Common myeloid progenitor, CD34-positive (primary cell): ENCODE measurements around the gene LY6G6F.

Experiments used
- CTCF ChIA-PET: fragments of 350-600 bp; sonication (Branson Sonifier 250); formaldehyde crosslinking; loops from one replicate; lab custom pipeline; 2021; ENCODE audit warnings: antibody characterized with exemption; lab: Charles Lee
- POLR2A ChIA-PET: fragments of 350-600 bp; sonication (Branson Sonifier 250); formaldehyde crosslinking; loops from one replicate; lab custom pipeline; 2021; ENCODE audit warnings: antibody characterized with exemption; lab: Charles Lee
- DNase-seq, 3 donors: peaks; one replicate each; pipeline versions ENCODE4 v3.0.0 to v3.0.0-alpha.2; 2013
- H3K27ac ChIP-seq, 2 experiments: 1 replicate in 1 of 2; 2 replicates in 1 of 2; pipeline ENCODE4 v1.7.0; 2013; ENCODE audit warnings: inconsistent platforms in 2 of 2, low read length in 2 of 2, mild to moderate bottlenecking in 2 of 2, low read depth in 1 of 2, moderate library complexity in 1 of 2; ENCODE audit not compliant: severe bottlenecking in 2 of 2, insufficient read depth in 1 of 2, poor library complexity in 1 of 2
- H3K27me3 ChIP-seq, 5 experiments: replicated peaks in 2 of 5; 1 replicate in 3 of 5; 2 replicates in 2 of 5; pipeline versions ENCODE4 v1.6.1 to v1.7.0; 2013; ENCODE audit warnings: low read length in 4 of 5, mild to moderate bottlenecking in 2 of 5, moderate library complexity in 2 of 5, inconsistent platforms in 1 of 5; ENCODE audit not compliant: insufficient read depth in 5 of 5, control insufficient read depth in 4 of 5
- H3K36me3 ChIP-seq, 4 experiments: 1 replicate in 2 of 4; 2 replicates in 2 of 4; pipeline versions ENCODE4 v1.6.1 to v1.7.0; 2013; ENCODE audit warnings: low read length in 3 of 4, control low read depth in 1 of 4, mild to moderate bottlenecking in 1 of 4; ENCODE audit not compliant: control insufficient read depth in 4 of 4, insufficient read depth in 4 of 4
- H3K4me1 ChIP-seq, 4 experiments: 1 replicate in 3 of 4; 2 replicates in 1 of 4; pipeline versions ENCODE4 v1.6.1 to v1.7.1; 2013; ENCODE audit warnings: low read length in 3 of 4, mild to moderate bottlenecking in 3 of 4, control low read depth in 1 of 4, inconsistent platforms in 1 of 4, moderate library complexity in 1 of 4; ENCODE audit not compliant: control insufficient read depth in 4 of 4, insufficient read depth in 4 of 4; ENCODE audit errors: control extremely low read depth in 1 of 4
- H3K4me3 ChIP-seq, 7 experiments: 1 replicate in 4 of 7; 2 replicates in 3 of 7; pipeline versions ENCODE4 v1.5.1 to v1.7.0; 2013; ENCODE audit warnings: mild to moderate bottlenecking in 7 of 7, low read length in 6 of 7, moderate library complexity in 6 of 7, inconsistent platforms in 2 of 7, low read depth in 2 of 7, control low read depth in 1 of 7; ENCODE audit not compliant: insufficient read depth in 4 of 7, control insufficient read depth in 1 of 7; ENCODE audit errors: extremely low read depth in 1 of 7
- H3K9me3 ChIP-seq, 5 experiments: 1 replicate in 4 of 5; 2 replicates in 1 of 5; pipeline versions ENCODE4 v1.6.1 to v1.7.1; 2013; ENCODE audit warnings: low read length in 4 of 5, mild to moderate bottlenecking in 2 of 5, inconsistent platforms in 1 of 5, low read depth in 1 of 5, moderate library complexity in 1 of 5; ENCODE audit not compliant: control insufficient read depth in 4 of 5, insufficient read depth in 2 of 5; ENCODE audit errors: control extremely low read depth in 1 of 5
- WGBS: methylation state at CpG from one replicate; pipeline ENCODE4 v1.1.5; 2013; ENCODE audit not compliant: insufficient coverage; 5-methylcytosine and 5-hydroxymethylcytosine counted together

Gene LY6G6F

GRCh38 chr6:31737315-31737990 lies 30.8 kb downstream of the LY6G6F start:
- H3K36me3 ChIP-seq, result peaks cover 4 to 26% (median 22%) of the 10 kb centered on the region in 4 experiments
- POLR2A ChIA-PET, result interaction anchor here (0.5 to 4.0 kb wide), 20 partner anchors 7 to 1221 kb away, joined by 3 to 53 read pairs (median 5); partner anchors contain the start of genes ABHD16A, BAG6, C6orf47 and CSNK2B
- CTCF ChIA-PET, result interaction anchor here (0.9 to 19.7 kb wide), 12 partner anchors 9 to 222 kb away, joined by 3 to 268 read pairs (median 8); partner anchors contain the start of genes DDAH2, HSPA1A, HSPA1B and HSPA1L

GRCh38 chr6:31737991-31738979 lies 31.6 kb downstream of the LY6G6F start:
- Histone ChIP-seq H3K4me1 (peaks cover 22 to 71% (median 60%) of the 10 kb centered on the region in 4 experiments), H3K4me3 (peak overlapping the region; percentile 2 to 100 (median 96))

More at GRCh38 chr6:31737315-31737990, 30.8 kb downstream of the LY6G6F start:
- peak overlapping the region in 6 of 7 experiments; percentile 92 to 100 (median 96) for H3K4me3 ChIP-seq
- 0% methylated on average over 4 of the region's 7 CpGs for WGBS
- H3K27me3 ChIP-seq, result no peaks in the 10 kb centered on the region
- peak overlapping the region; percentile 99 for H3K27ac ChIP-seq
- DNase-seq, result peak; percentile 59 to 90 (median 84)
- peaks cover 22 to 74% (median 62%) of the 10 kb centered on the region in 4 experiments for H3K4me1 ChIP-seq
- no peaks in the 10 kb centered on the region for H3K9me3 ChIP-seq

GRCh38 chr6:31739639-31740396 lies 33.2 kb downstream of the LY6G6F start, which contains the start of gene MSH5:
MSH5 (plus strand) TSS chr6:31740005; CDS start chr6:31740467, 462 bp downstream.
- Histone ChIP-seq H3K27me3 (no peaks in the 10 kb centered on the region), H3K9me3 (no peaks in the 10 kb centered on the region), H3K4me3 (peak within 1 kb of the TSS; percentile 71 to 100 (median 75)), H3K27ac (peak within 1 kb of the TSS; percentile 99), H3K36me3 (peaks cover 2 to 28% (median 18%) of the 10 kb centered on the region in 4 experiments), H3K4me1 (peaks cover 15 to 56% (median 44%) of the 10 kb centered on the region in 4 experiments)
- POLR2A ChIA-PET, result interaction anchor here (0.5 to 4.0 kb wide), 11 partner anchors 8 to 219 kb away, joined by 3 to 53 read pairs (median 4); partner anchors contain the start of genes DDAH2, HSPA1B, LSM2 and MPIG6B
- 0% methylated on average over 49 of the region's 58 CpGs for WGBS
- peak; percentile 96 to 98 (median 97) for DNase-seq
- CTCF ChIA-PET, result interaction anchor here (0.7 to 19.7 kb wide), 12 partner anchors 11 to 124 kb away, joined by 3 to 268 read pairs (median 5); partner anchors contain the start of genes DDAH2, LSM2, LY6G6C and MPIG6B

More at GRCh38 chr6:31737991-31738979, 31.6 kb downstream of the LY6G6F start:
- DNase-seq, result peak; percentile 96 to 98 (median 98)
- H3K27ac ChIP-seq, result peak overlapping the region; percentile 99
- H3K36me3 ChIP-seq, result peaks cover 4 to 28% (median 22%) of the 10 kb centered on the region in 4 experiments
- H3K9me3 ChIP-seq, result no peaks in the 10 kb centered on the region
- 0% methylated on average over 3 of the region's 6 CpGs for WGBS
- H3K27me3 ChIP-seq, result no peaks in the 10 kb centered on the region
- POLR2A ChIA-PET, result interaction anchor here (0.5 to 4.0 kb wide), 21 partner anchors 8 to 179 kb away, joined by 3 to 53 read pairs (median 5); partner anchors contain the start of genes ABHD16A, BAG6, C6orf47 and CSNK2B
- CTCF ChIA-PET, result interaction anchor here (0.6 to 19.7 kb wide), 17 partner anchors 9 to 221 kb away, joined by 3 to 268 read pairs (median 4); partner anchors contain the start of genes DDAH2, HSPA1A, HSPA1L and LSM2

- peak overlapping the region; percentile 99 for H3K27ac ChIP-seq
- no peaks in the 10 kb centered on the region for H3K9me3 ChIP-seq
- peaks cover 6 to 34% (median 18%) of the 10 kb centered on the region in 4 experiments for H3K36me3 ChIP-seq
- CTCF ChIA-PET, result interaction anchor here (0.6 to 19.7 kb wide), 14 partner anchors 9 to 91 kb away, joined by 3 to 268 read pairs (median 4); partner anchors contain the start of genes DDAH2, LSM2, LY6G6C and MPIG6B
- no peaks in the 10 kb centered on the region for H3K27me3 ChIP-seq
- POLR2A ChIA-PET, result interaction anchor here (0.9 to 4.0 kb wide), 8 partner anchors 9 to 87 kb away, joined by 3 to 53 read pairs (median 6); partner anchors contain the start of genes DDAH2, GPANK1, HSPA1B and MPIG6B
- no peak for DNase-seq
- peak overlapping the region; percentile 68 to 100 (median 74) for H3K4me3 ChIP-seq
- H3K4me1 ChIP-seq, result peaks cover 15 to 51% (median 40%) of the 10 kb centered on the region in 4 experiments
- 5% methylated on average over 25 of the region's 29 CpGs for WGBS
Measured at GRCh38 chr6:31740397-31741223, 33.9 kb downstream of the LY6G6F start.

- H3K27ac ChIP-seq, result peak overlapping the region in 1 of 2 experiments; percentile 52
- 100% methylated on average over 1 of the region's 2 CpGs for WGBS
- no peak for DNase-seq
Measured at GRCh38 chr6:31741815-31742214, 35.1 kb downstream of the LY6G6F start.

More at GRCh38 chr6:31741815-31742214, 35.1 kb downstream of the LY6G6F start:
- POLR2A ChIA-PET, result interaction anchor here (0.6 to 2.6 kb wide), 3 partner anchors 14 to 20 kb away, joined by 3 to 10 read pairs (median 3); no protein-coding TSS in a partner anchor
- CTCF ChIA-PET, result interaction anchor here (0.9 to 19.7 kb wide), 7 partner anchors 10 to 89 kb away, joined by 3 to 268 read pairs (median 4); partner anchors contain the start of genes DDAH2 and SAPCD1
- Histone ChIP-seq H3K36me3 (peaks cover 6 to 34% (median 18%) of the 10 kb centered on the region in 4 experiments), H3K27me3 (no peaks in the 10 kb centered on the region), H3K9me3 (no peaks in the 10 kb centered on the region), H3K4me3 (no peak overlapping the region), H3K4me1 (peaks cover 15 to 42% (median 35%) of the 10 kb centered on the region in 4 experiments)
